ENCODE data around the gene NCAN.

Gene NCAN

DNA sequence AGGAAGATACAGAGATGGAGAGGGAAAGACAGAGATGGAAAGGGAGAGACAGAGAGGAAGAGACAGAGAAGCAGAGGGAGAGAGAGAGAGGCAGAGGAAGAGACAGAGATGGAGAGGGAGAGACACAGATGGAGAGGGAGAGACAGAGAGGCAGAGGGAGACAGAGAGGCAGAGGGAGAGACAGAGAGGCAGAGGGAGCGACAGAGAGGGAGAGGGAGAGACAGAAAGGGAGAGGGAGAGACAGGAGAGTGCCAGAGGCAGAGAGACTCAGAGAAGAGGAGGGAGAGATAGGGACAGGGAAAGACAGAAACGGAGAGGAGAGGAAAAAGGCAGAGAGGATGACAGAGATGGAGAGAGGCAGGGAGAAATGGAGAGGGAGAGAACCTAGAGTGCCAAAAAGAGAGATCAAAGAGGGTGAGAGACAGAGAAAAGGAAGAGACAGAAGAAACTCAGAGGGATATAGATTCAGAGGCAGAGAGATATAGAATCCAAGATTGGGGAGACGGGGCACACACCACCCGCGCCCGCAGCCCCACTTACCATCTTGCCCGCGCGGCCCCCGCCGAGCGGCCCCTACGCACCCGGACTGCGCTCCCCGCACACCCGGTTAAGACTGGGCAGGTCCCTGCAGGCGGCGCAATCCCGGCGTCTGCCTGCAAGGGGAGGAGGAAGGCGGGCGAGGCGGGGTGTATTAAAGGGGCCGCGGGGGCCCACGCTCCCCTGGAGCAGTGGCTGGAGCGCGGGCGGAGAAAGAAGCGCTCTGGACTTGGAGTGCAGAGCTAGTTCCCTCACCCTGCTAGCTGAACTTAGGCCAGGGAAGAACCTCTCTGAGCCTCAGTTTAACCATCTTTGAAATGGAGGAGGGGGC lies 50.7 kb downstream of the NCAN start:
- no peak for DNase-seq

DNA sequence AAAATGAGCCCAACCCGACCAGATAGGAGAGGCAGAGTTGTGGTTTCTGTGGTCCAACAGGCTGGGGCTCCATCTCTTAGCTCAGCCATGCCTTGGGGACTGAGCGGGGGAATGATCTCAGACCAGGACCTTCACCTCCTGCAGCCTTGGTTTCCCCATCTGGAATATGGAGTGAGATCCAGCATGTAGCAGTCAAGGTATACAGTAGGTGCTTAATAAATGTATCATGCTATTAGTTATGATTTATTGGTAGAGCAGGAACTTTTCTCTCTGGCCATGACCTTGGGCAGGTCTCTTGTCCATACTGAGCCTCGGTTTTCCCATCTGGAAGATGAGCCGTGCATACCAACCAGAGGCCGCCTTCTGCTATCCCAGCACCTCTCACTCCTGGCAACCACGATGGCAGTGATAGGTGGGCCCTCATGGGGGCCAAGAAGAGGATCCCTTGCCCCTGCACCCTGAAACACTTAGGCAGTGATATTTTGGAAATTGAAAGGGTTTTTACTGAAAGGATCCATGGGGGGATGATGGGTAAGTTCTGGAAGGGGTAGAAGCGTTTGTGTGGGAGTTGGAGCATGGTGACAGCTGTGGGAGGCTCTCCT lies 52.2 kb downstream of the NCAN start:
- DNase-seq = no peak

DNA sequence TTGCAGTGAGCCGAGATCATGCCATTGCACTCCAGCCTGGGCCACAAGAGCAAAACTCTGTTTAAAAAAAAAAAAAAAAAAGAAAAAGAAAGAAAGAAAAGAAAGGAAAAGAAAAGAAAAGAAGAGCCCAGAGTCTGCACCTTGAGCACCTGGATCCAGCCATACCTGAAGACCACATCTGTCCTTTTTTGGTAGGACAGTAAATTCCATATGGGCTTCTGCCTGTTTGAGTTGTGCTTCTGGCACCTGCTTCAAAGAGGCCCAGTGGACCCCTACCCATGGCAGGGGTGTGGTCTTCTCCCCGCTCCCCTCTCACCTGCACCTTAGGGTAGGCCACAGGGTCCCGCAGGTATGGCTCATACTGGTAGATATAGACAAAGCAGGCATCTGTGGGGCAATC lies 55.5 kb downstream of the NCAN start:
- DNase-seq = no peak

DNA sequence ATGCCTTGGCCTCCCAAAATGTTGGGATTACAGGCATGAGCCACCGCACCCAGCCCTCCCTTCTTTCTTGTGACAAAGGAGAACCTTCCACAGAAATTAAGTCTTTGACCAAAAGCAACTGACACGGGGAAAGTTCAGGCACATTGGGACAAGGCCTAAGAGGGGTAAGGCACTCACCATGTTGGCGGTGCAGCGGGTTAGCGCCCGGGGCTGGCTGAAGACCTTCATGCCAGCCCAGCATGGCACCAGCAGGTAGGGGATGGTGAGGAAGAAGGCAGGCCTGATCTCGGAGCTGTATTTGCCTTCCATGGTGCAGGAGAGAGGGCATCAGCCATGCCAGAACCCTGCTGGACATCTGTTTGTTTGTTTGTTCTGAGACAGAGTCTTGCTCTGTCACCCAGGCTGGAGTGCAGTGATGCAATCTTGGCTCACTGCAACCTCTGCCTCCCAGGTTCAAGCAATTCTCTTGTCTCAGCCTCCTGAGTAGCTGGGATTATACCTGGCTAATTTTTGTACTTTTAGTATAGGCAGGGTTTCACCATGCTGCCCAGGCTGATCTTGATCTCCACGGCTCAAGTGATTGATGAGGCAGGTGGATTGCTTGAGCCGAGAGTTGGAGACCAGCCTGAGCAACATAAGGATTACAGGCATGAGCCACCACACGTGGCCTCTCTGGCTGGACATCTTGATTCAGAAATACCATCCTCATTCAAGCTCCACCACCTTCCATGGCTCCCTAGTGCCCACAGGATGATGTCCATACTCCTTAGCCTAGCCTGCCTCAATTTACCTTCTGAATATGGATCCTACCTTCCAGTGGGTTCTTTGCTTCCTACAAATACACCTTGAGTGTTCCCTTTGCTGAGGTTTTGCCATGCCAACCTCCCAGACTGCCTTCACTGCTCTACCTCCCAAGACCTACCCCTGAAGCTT lies 57.0 kb downstream of the NCAN start:
- no peak for DNase-seq

DNA sequence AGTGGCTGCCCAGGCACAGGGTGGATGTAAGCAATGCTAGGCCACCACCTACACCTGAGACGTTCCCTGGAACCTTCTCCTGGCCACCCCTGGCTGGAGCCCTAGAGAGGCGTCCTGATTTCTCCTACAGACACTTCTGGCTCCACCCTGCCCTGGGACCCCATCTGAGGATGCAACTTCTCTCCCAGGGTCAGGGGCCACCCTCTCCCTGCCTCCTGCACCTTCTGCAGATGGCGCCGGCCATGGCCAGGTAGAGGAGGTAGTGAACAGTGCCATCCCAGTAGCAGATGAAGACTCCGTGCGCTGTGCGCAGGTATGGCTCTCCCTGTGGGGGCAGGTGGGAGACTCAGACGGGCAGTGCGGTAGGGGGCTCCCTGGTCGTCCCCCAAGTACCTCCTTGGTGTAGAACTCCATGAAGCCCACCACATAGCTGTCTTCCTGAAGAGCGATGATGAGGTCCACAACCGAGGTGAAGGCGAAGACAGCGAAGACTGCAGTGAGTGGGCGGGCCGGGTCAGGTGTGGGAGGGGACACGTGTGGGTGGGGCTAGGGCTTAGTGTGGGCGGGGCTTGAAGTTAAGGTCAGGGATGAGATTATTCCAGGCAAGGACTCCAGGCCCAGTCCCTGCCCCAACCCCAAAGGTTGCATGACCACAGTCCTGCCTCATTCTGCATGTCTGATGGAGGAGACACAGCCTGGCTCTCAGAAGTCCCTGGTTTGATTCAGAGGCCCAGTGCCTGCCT lies 58.4 kb downstream of the NCAN start:
- no peak for DNase-seq

DNA sequence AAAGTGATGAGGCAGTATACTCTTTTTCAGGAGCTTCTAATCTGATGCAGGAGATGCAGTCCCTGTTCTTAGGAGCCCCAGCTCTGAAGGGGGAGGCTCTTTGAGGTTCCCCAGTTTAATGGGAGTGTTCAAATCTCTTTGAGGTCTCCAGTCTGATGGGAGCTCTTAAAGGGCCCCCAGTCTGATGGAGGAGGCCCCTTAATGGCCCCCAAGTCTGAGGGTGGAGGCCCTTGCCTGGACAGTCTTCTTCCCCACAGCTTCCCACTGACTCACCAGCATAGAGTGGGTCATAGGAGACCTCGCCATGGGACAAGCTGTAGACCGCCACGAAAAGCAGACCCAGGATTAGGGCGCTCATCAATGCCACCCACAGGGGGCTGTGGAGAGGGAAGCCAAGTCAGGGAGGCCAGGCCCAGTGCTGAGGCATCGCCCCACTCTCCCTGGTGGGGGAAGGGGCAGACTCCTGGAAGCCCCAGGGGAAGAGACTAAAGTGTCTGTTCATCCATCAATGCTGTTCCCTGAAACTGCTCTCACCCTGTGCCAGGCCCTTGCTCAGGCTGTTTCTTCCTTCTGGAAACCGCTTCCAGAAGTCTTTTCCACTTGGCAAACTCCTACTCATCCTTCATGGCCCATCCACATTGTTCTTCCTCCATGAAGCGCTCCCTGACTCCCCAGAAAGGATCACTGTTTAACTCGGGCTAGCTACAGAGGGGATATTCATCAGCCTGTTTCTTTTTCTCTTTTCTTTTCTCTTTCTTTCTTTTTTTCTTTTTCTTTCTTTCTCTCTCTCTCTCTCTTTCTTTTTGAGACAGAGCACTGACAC lies 59.2 kb downstream of the NCAN start:
- no peak for DNase-seq

DNA sequence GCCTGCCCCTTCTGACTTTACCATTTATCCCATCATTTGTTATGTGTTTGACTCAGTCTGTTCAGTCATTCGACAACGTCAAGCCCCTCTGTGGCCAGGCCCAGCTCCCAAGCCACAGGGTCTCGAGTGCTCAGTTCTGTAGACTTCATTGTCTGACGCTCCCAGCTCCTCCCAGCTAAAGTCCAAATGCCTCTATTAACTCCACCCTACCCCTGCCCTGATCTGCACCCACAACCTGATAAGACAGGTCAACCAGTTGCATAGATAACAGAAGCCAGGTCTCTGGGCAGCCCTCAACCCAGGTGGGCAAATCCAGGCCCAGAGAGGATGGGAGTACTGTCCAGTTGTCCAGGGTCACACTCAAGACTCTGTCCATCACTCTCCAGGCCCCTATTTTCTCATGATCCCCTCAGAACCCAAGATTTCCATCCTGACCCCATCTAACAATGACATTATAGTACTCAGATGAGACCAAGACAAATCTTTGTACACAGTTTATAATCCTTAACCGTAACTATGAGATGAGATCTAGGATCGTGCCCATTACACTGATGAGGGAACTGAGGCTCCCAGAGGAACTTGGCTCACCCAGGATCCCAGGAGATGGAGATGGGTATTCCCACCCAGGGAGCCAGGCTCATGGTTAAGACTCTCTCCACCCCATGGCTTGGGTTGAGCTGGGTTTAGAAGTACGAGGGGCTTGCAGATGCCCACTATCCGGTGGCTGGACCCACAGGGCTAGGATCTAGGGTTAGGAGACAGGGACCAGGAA lies 60.3 kb downstream of the NCAN start:
- DNase-seq = no peak

DNA sequence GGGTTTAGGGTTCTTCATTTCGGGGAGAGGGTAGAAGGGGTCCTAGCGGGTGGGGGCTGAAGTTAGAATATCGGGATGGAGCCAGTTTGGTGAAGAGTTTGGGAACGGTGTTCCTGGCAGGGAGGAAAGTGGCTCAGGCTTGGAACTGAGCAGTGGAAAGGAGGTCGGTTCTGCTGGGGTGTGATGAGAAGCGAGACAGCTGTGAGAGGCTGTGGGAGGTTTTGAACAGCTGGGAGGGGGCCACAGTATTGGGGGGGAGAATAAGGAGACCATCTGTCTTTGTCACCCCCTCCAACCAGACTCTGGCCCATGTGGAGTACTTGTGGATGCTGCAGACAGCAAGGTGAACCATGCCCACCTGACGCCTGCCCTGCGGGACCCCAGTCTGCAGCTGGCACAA lies 62.4 kb downstream of the NCAN start:
- no peak for DNase-seq

DNA sequence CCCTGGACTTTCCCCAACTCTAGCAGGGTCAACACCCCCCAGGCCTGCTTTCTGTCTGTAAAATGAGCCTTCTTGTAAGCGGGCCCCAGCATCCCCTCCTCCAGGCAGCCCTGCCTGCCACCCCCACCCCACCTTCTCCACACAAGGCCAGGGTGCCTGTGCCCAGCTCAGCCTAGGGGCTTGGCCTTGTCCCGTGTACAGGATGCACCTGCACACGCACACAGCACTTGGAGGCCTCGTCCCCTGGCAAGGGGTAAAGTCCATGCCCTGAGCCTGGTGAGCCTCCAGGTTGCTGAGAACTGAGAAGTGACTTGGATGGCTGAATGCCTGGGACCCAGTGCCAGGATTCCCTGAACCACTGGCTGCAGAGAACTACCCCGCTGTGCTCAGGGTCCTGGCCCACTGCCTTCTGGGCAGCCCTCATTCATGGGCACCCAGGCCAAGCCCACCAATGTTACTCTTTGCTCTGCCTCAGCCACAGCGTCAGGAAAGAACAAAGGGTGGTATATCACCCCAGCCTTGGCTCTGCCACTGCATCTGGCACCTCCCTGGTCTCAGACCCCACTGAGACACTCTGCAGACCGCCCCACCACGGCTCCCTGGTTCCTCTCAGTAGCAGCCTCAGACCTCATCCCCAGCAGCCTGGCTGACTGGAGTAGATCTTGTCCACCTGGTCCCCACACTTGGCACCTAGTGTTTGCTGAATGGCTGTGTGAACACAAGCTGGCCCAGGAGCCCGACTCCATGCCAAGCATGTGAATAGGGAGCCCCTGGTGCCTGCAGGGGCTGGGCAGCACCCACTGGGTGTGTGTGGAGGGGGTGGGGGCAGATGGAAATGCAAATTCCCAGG lies 63.2 kb downstream of the NCAN start:
- no peak for DNase-seq

DNA sequence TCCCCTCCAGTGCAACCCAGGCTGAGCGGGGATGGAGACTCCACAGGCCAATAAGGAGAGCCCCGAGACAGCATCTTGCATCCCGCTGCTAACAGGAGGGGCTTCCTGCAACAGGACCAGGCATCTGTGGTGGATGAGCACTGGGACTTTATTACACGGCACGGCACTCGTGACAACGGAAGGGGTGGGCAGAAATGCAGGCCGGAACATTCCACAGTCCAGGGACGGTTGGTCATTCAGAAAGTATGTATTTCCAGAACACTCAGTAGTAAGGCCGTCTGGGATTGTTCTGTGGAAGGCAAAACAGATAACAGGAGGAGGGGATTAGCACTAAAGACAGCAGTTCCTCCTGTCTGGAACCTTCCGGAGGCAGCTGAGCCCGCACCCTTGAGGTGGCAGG lies 64.6 kb downstream of the NCAN start:
- no peak for DNase-seq

DNA sequence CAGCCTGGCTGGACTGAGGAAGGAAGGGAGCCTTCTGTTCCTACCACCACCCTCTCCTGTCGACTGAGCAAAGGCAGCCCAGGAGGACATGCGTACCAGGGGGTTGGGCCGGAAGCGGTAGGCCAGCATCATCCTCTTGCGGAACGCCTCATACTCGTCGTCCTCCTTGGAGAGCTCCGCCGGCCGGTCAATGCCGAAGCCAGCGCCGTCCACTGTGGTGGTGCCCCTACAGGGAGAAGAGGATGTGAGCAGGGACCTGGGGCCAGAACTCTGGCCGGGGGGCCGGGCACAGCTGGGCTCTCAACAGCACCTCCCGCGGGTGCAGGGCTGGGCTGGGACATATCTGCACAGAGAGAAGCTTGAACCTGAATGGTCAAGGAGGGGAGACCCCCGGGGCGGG lies 65.1 kb downstream of the NCAN start:
- no peak for DNase-seq

DNA sequence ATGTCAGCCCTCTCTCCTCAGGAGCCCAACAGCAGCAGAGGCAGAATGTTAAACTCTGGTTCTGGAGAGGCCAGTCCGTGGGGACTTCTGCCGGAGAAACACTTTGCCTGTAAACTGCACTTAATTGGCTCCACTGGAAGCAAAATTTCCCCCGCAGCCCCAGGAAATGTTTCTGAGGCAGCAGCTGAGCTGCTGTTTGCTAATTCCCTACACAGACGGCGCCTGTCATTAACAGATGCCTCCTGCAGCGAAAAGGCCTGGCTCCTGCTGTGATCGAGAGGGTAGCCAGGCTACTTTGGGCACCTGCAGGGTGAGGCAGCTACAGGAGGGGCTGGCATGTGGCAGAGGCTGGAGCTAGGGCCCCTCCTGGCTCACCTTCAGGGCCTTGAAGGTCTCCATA lies 66.6 kb downstream of the NCAN start:
- DNase-seq = no peak

DNA sequence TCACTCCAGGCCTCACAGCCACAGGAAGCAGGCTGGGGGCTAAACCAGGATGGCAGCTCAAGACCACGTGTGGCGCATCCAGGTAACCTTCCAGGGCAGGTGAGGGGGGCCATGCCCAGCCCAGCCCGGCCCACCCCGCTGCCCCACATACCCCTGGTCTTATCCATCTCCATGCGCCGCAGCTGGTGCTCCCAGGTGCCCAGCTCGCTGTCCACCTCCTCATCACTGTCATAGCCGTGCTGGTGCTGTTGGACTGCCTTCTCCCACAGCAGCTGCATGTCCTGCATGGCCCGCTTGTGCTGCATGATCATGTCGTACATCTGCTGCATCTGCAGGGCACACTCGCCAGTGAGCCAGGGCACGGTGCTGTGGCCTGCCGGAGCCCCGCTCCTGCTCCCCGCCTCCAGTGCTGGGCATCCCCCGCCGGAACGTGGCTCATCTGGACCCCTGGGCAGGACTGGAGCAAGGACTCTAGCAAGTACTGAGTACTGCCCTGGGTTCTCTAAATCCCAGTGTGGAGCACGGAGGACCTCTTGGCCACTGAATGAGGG lies 67.4 kb downstream of the NCAN start:
- no peak for DNase-seq

DNA sequence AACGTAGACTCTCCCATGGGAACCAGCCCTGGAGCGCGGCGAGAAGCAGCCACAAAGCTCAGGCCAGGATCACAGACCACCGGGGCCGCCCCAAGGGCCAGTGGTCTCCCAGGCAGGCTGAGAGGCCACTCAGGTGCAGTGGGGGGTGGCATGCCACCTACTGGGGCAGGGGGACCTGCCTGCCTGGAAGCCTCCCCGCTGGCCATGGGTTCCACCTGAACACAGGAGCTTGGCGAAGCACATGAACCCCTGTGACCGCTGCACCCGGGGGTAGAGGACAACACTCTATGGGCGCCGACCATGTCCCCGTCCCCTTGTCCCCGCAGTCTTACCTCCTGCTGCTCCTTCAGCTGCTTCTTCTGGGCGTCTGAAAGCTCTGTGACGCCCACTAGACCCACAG lies 68.1 kb downstream of the NCAN start:
- no peak for DNase-seq

DNA sequence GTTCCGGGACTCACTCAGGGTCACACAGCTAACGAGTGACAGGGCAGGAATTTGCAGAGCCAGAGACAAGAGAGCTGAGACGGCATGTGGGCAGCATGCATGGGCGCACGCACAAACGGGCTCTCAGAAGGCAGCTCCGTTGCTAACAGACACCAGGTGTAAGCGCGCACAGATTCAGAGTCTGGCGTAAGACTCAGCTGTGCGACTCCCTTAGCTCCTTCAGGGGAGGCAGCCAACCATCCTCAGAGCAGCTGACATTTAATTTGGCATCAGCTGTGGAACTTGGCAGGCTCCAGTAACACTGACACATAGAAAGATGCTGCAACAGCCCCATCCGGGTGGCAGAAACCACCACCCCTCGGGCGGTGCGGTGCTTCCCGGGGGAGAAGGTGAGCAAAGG lies 68.8 kb downstream of the NCAN start:
- no peak for DNase-seq

DNA sequence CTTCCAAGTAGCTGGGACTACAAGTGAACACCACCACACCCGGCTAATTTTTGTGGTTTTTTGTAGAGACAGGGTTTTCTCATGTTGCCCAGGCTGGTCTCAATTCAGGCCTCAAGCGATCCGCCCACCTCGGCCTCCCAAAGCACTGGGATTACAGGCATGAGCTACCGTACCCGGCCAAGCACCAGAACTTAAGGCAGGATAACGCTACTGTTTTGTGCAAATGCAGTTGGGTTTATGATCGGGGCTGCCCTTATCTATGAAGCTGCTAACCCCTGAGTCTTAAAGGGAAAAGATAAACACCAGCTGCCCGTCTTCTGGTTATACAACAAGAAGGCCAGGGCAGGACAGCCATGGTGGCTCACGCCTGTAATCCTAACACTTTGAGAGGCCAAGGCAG lies 73.9 kb downstream of the NCAN start:
- no peak for DNase-seq

DNA sequence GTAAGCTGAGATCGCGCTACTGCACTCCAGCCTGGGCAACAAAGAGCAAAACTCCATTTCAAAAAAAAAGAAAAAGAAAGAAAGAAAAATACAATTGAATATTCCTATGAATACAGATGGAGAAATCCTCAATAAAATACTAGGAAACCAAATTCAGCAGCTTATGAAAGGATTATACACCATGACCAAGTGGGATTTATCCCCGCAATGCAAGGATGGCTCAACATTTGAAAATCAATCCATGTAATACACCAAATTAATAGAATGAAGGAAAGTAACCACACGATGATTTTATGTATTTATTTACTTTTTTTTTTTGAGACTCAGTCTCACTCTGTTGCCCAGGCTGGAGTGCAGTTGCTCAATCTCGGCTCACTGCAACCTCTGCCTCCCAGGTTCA lies 80.8 kb downstream of the NCAN start:
- no peak for DNase-seq

DNA sequence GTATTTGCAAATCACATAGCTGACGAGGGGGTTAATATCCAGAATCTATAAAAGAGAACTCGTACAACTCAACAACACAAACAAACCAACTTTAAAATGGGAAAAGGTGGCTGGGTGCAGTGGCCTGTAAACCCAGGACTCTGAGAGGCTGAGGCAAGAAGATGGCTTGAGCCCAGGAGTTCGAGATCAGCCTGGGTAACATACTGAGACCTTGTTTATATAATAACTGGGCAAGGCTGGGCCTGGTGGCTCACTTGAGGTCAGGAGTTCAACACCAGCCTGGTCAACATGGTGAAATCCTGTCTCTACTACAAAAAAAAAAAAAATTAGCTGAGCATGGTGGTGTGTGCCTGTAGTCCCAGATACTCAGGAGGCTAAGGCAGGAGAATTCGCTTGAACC lies 83.2 kb downstream of the NCAN start:
- no peak for DNase-seq

DNA sequence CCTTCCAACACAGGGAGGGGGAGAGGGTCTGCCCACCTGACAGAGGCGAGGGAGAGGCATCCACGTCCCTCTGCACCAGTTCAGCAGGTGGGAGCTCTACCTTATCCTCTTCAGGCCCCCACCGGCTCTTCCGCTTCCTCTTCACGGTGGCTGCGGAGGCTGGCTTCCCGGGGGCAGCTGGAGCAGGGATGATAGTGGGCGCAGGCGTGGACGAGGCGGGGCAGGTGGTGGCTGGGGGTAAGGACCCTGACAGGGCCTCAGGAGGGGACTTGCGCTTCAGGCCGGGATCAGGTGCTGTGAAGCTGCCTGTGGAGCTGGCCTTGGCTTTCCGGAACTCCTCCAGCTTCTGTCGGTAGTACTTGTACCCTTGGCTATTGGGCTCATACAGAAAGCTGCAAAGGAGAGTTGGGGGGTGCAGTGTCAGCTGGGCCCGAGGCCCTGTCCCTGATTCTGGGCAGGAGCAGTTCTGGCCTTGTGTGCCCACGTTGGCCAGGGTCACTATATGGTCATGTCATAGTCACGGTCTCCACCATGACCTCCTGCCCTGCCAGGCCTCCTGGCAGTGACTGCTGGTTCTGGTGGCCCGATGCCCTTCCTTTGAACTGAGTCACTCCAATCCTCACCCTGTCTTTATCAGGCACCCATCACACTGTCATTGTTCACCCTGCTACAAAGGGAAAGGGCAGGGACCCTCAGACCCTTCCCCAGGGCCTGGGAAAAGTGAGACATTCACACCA lies 85.4 kb downstream of the NCAN start:
- no peak for DNase-seq
